Spleen (tissue), 7 donors: ENCODE measurements around the gene OLFML2B.

Source experiments
- CTCF ChIP-seq, 11 experiments: fragments of 200-600 bp in 7 of 11; fragments of 450-650 bp in 4 of 11; sonication (generic) in 4 of 11; IDR thresholded peaks in 8 of 11; conservative IDR thresholded peaks in 3 of 11; 1 replicate in 7 of 11; 2 replicates in 4 of 11; pipeline versions ENCODE4 v1.4.0 to v1.8.0; 2016 to 2021; ENCODE audit warnings: antibody characterized with exemption in 11 of 11, inconsistent platforms in 4 of 11, mild to moderate bottlenecking in 1 of 11
- POLR2A ChIP-seq, 3 donors: fragments of 450-650 bp; IDR thresholded peaks; one replicate each; pipeline ENCODE4 v1.5.1; 2017; ENCODE audit warnings: antibody characterized with exemption in 3 of 3, mild to moderate bottlenecking in 1 of 3
- POLR2AphosphoS5 ChIP-seq, 3 donors: sonication (generic); formaldehyde crosslinking; IDR thresholded peaks; one replicate each; pipeline ENCODE4 v1.5.1; 2017; ENCODE audit warnings: antibody characterized with exemption in 3 of 3
- donor health status: DM: no; HTN: no; CAD: no; lungs with moderate emphysema.
- donor health status: DM: no; HTN: no; CAD: no.
- donor health status: DM: no; HTN: no; CAD: no.

- no peak for TF ChIP-seq POLR2A (IDR thresholded peaks at IDR 0.05)
- TF ChIP-seq CTCF (IDR thresholded peaks at IDR 0.05 in 8 of 11, conservative IDR thresholded peaks at IDR 0.05 in 3 of 11) = no peak
- TF ChIP-seq POLR2AphosphoS5 (IDR thresholded peaks at IDR 0.05) = no peak
Measured at GRCh38 chr1:161987872-161988271, 35.8 kb downstream of the OLFML2B start.
